Activated CD4-positive, alpha-beta memory T cell treated with anti-CD3 and anti-CD28 coated beads for 36 hours (primary cell): ENCODE data around the gene CTNNA1. TPM values are rescaled to one million over a fixed set of nuclear protein-coding genes. Genes with fewer than 3 reads are reported as not detected.
A peak's percentile ranks its signal among the peaks of the same experiment; 100 is the strongest.
"Not testable (repeated sequence)": the region's sequence is repeated elsewhere in the genome, so short reads cannot be mapped to it uniquely, and the experiment has no call there.

Experiments
- CTCF ChIA-PET: fragments of 350-600 bp; sonication (Branson Sonifier 250); formaldehyde crosslinking; loops from one replicate; lab custom pipeline; 2021; ENCODE audit warnings: antibody characterized with exemption, inconsistent platforms; lab: Charles Lee
- POLR2A ChIA-PET: fragments of 350-600 bp; sonication (Branson Sonifier 250); formaldehyde crosslinking; loops from one replicate; lab custom pipeline; 2021; ENCODE audit warnings: antibody characterized with exemption; lab: Charles Lee
- DNase-seq: peaks from one replicate; pipeline ENCODE4 v3.0.0-alpha.2; 2020
- H3K27ac Mint-ChIP-seq: one replicate; pipeline ENCODE4 v1.8.0; 2021; ENCODE audit warnings: mixed read lengths
- H3K27me3 Mint-ChIP-seq: one replicate; pipeline ENCODE4 v1.8.0; 2021; ENCODE audit warnings: mixed read lengths
- H3K36me3 Mint-ChIP-seq: one replicate; pipeline ENCODE4 v1.8.0; 2021; ENCODE audit warnings: mixed read lengths
- H3K4me1 Mint-ChIP-seq: one replicate; pipeline ENCODE4 v1.8.0; 2021; ENCODE audit warnings: low read depth, mixed read lengths
- H3K4me3 Mint-ChIP-seq: one replicate; pipeline ENCODE4 v1.8.0; 2021; ENCODE audit warnings: mild to moderate bottlenecking, mixed read lengths
- H3K9me3 Mint-ChIP-seq: one replicate; pipeline ENCODE4 v1.8.0; 2021; ENCODE audit warnings: mixed read lengths
- intact Hi-C: fragments of 100-400 bp; cut with micrococcal nuclease; formaldehyde crosslinking; loops from one replicate; pipeline ENCODE4 v1.15.1; 2023
- total RNA-seq, 2 experiments: library from RNA; stranded (reverse); gene quantifications; one replicate each; pipeline ENCODE4 v1.2.3, GENCODE V29; 2021

CTNNA1 gene
- total RNA-seq, 2 experiments from 2014 or later, result 82.8 to 89.5 TPM

GRCh38 chr5:138726848-138727247, 26.4 kb upstream of the CTNNA1 start:
- ChIA-PET POLR2A (no interaction called here), CTCF (no interaction called here)
- H3K4me3 Mint-ChIP-seq, result no peak overlapping the region
- H3K36me3 Mint-ChIP-seq, result no peaks in the 10 kb centered on the region
- intact Hi-C loops, result no loop called here
- H3K27ac Mint-ChIP-seq, result no peak overlapping the region
- no peaks in the 10 kb centered on the region for H3K9me3 Mint-ChIP-seq
- H3K27me3 Mint-ChIP-seq, result peaks cover 24% of the 10 kb centered on the region
- DNase-seq, result peak; percentile 30
- H3K4me1 Mint-ChIP-seq, result peaks cover 15% of the 10 kb centered on the region

- CTCF ChIA-PET, DNase-seq, H3K36me3 Mint-ChIP-seq, H3K9me3 Mint-ChIP-seq, H3K27ac Mint-ChIP-seq, H3K4me3 Mint-ChIP-seq, POLR2A ChIA-PET, intact Hi-C loops: not testable (repeated sequence)
- H3K27me3 Mint-ChIP-seq, result peaks cover 14% of the 10 kb centered on the region
- peaks cover 15% of the 10 kb centered on the region for H3K4me1 Mint-ChIP-seq
Observed at GRCh38 chr5:138730496-138730895, 22.7 kb upstream of the CTNNA1 start.

GRCh38 chr5:138732466-138732865, 20.8 kb upstream of the CTNNA1 start:
- Mint-ChIP-seq H3K9me3 (no peaks in the 10 kb centered on the region), H3K27me3 (peaks cover 9% of the 10 kb centered on the region), H3K4me1 (peaks cover 2% of the 10 kb centered on the region), H3K36me3 (no peaks in the 10 kb centered on the region), H3K4me3 (no peak overlapping the region), H3K27ac (no peak overlapping the region)
- DNase-seq, result no peak
- ChIA-PET CTCF (no interaction called here), POLR2A (no interaction called here)
- intact Hi-C loops, result no loop called here

GRCh38 chr5:138732933-138733332, 20.3 kb upstream of the CTNNA1 start:
- POLR2A ChIA-PET, result no interaction called here
- Mint-ChIP-seq H3K9me3 (no peaks in the 10 kb centered on the region), H3K27me3 (peaks cover 7% of the 10 kb centered on the region), H3K4me1 (peaks cover 5% of the 10 kb centered on the region), H3K4me3 (no peak overlapping the region), H3K27ac (no peak overlapping the region), H3K36me3 (no peaks in the 10 kb centered on the region)
- no peak for DNase-seq
- intact Hi-C loops, result no loop called here
- CTCF ChIA-PET, result no interaction called here

- ChIA-PET CTCF (no interaction called here), POLR2A (no interaction called here)
- intact Hi-C loops, result no loop called here
- Mint-ChIP-seq H3K36me3 (no peaks in the 10 kb centered on the region), H3K27ac (no peak overlapping the region), H3K27me3 (peaks cover 7% of the 10 kb centered on the region), H3K4me1 (peaks cover 10% of the 10 kb centered on the region), H3K4me3 (no peak overlapping the region), H3K9me3 (no peaks in the 10 kb centered on the region)
- DNase-seq, result no peak
Observed at GRCh38 chr5:138733509-138733908, 19.7 kb upstream of the CTNNA1 start.

GRCh38 chr5:138736293-138736692, 16.9 kb upstream of the CTNNA1 start:
- Mint-ChIP-seq H3K4me1 (peaks cover 17% of the 10 kb centered on the region), H3K36me3 (no peaks in the 10 kb centered on the region), H3K27me3 (peaks cover 3% of the 10 kb centered on the region), H3K4me3 (no peak overlapping the region), H3K27ac (no peak overlapping the region), H3K9me3 (no peaks in the 10 kb centered on the region)
- ChIA-PET CTCF (no interaction called here), POLR2A (no interaction called here)
- intact Hi-C loops, result no loop called here
- no peak for DNase-seq

GRCh38 chr5:138737494-138738265, 15.5 kb upstream of the CTNNA1 start:
- no peak for DNase-seq
- H3K9me3 Mint-ChIP-seq, result no peaks in the 10 kb centered on the region
- no peaks in the 10 kb centered on the region for H3K36me3 Mint-ChIP-seq
- CTCF ChIA-PET, result no interaction called here
- intact Hi-C loops, result loop anchor here (1.0 kb wide), 4 partner anchors 18 to 509 kb away; no protein-coding TSS in a partner anchor
- H3K4me3 Mint-ChIP-seq, result no peak overlapping the region
- peaks cover 2% of the 10 kb centered on the region for H3K27me3 Mint-ChIP-seq
- peaks cover 21% of the 10 kb centered on the region for H3K4me1 Mint-ChIP-seq
- POLR2A ChIA-PET, result no interaction called here
- no peak overlapping the region for H3K27ac Mint-ChIP-seq

- intact Hi-C loops, result loop anchor here (1.0 kb wide), 4 partner anchors 17 to 508 kb away; no protein-coding TSS in a partner anchor
- H3K4me3 Mint-ChIP-seq, result no peak overlapping the region
- peaks cover 23% of the 10 kb centered on the region for H3K4me1 Mint-ChIP-seq
- peak overlapping the region; percentile 70 for H3K27ac Mint-ChIP-seq
- ChIA-PET CTCF (interaction anchor here (0.8 kb wide), 1 partner anchor 52 kb away, joined by 4 read pairs; no protein-coding TSS in a partner anchor), POLR2A (interaction anchor here (1.0 kb wide), 1 partner anchor 15 kb away, joined by 4 read pairs; the partner anchor contains the start of gene CTNNA1)
- DNase-seq, result no peak
- peaks cover 2% of the 10 kb centered on the region for H3K27me3 Mint-ChIP-seq
- no peaks in the 10 kb centered on the region for H3K36me3 Mint-ChIP-seq
- H3K9me3 Mint-ChIP-seq, result no peaks in the 10 kb centered on the region
Observed at GRCh38 chr5:138738399-138738798, 14.8 kb upstream of the CTNNA1 start.

GRCh38 chr5:138739938-138740337, 13.3 kb upstream of the CTNNA1 start:
- POLR2A ChIA-PET, result interaction anchor here (1.2 kb wide), 1 partner anchor 18 kb away, joined by 3 read pairs; no protein-coding TSS in a partner anchor
- no peak for DNase-seq
- CTCF ChIA-PET, result no interaction called here
- Mint-ChIP-seq H3K27ac (no peak overlapping the region), H3K4me3 (no peak overlapping the region), H3K27me3 (peaks cover 2% of the 10 kb centered on the region), H3K36me3 (no peaks in the 10 kb centered on the region), H3K9me3 (no peaks in the 10 kb centered on the region), H3K4me1 (peaks cover 23% of the 10 kb centered on the region)
- intact Hi-C loops, result no loop called here

- Mint-ChIP-seq H3K36me3 (no peaks in the 10 kb centered on the region), H3K4me3 (no peak overlapping the region), H3K27me3 (peaks cover 2% of the 10 kb centered on the region), H3K9me3 (no peaks in the 10 kb centered on the region), H3K27ac (no peak overlapping the region), H3K4me1 (peaks cover 14% of the 10 kb centered on the region)
- intact Hi-C loops, result no loop called here
- ChIA-PET POLR2A (no interaction called here), CTCF (no interaction called here)
- DNase-seq, result no peak
Observed at GRCh38 chr5:138743484-138743883, 9.7 kb upstream of the CTNNA1 start.

GRCh38 chr5:138745268-138745667, 8.0 kb upstream of the CTNNA1 start:
- H3K27me3 Mint-ChIP-seq, result peaks cover 2% of the 10 kb centered on the region
- intact Hi-C loops, result no loop called here
- CTCF ChIA-PET, result no interaction called here
- POLR2A ChIA-PET, result no interaction called here
- no peaks in the 10 kb centered on the region for H3K9me3 Mint-ChIP-seq
- H3K27ac Mint-ChIP-seq, result no peak overlapping the region
- peaks cover 6% of the 10 kb centered on the region for H3K4me1 Mint-ChIP-seq
- no peak for DNase-seq
- no peak overlapping the region for H3K4me3 Mint-ChIP-seq
- no peaks in the 10 kb centered on the region for H3K36me3 Mint-ChIP-seq

- intact Hi-C loops, result no loop called here
- Mint-ChIP-seq H3K27ac (no peak overlapping the region), H3K36me3 (no peaks in the 10 kb centered on the region), H3K27me3 (peaks cover 9% of the 10 kb centered on the region), H3K9me3 (no peaks in the 10 kb centered on the region), H3K4me1 (peaks cover 4% of the 10 kb centered on the region), H3K4me3 (no peak overlapping the region)
- DNase-seq, result no peak
- ChIA-PET CTCF (interaction anchor here (0.9 kb wide), 1 partner anchor 9 kb away, joined by 3 read pairs; no protein-coding TSS in a partner anchor), POLR2A (no interaction called here)
Observed at GRCh38 chr5:138748630-138749081, 4.6 kb upstream of the CTNNA1 start.
